ENCODE data around the gene PTPRM.

DNA sequence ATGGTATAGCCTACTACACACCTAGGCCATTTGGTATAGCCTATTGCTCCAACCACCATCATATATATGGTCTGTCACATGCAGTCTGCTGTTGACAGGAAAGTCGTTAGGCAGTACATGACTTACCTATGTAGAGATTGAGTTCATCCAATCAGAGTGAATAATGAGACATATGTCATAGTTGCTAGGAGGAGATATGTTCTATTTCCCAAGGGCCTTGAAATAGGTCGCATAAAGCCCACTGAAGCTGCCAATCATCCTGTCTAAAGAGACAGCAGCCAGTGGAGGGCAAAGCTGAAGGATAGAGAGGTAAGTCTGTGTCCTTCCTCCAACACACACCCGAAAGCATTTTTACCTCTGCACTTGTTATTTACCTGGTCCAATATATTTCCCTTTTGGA is 263.4 kb downstream of the PTPRM start:
- no peak for TF ChIP-seq EZH2 (IDR thresholded peaks at IDR 0.05)
- TF ChIP-seq, protein P1, sequence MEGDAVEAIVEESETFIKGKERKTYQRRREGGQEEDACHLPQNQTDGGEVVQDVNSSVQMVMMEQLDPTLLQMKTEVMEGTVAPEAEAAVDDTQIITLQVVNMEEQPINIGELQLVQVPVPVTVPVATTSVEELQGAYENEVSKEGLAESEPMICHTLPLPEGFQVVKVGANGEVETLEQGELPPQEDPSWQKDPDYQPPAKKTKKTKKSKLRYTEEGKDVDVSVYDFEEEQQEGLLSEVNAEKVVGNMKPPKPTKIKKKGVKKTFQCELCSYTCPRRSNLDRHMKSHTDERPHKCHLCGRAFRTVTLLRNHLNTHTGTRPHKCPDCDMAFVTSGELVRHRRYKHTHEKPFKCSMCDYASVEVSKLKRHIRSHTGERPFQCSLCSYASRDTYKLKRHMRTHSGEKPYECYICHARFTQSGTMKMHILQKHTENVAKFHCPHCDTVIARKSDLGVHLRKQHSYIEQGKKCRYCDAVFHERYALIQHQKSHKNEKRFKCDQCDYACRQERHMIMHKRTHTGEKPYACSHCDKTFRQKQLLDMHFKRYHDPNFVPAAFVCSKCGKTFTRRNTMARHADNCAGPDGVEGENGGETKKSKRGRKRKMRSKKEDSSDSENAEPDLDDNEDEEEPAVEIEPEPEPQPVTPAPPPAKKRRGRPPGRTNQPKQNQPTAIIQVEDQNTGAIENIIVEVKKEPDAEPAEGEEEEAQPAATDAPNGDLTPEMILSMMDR (IDR thresholded peaks at IDR 0.05) = no peak
- TF ChIP-seq EZH2phosphoT487 (IDR thresholded peaks at IDR 0.05) = no peak

Measured in neural progenitor cell (in vitro differentiated cells).